ENCODE data around the gene TMEM87A.

The TMEM87A gene

GRCh38 chr15:42191610-42192346 is 81.5 kb downstream of the TMEM87A start:
- Histone ChIP-seq H3K4ac (ENCODE audit: low read depth, low read length) (no peak overlapping the region), H2BK15ac (replicated peaks; ENCODE audit: low read depth) (no peak overlapping the region), H3K4me3 (ENCODE audit: low read length) (no peak overlapping the region), H3K56ac (ENCODE audit: low read length) (no peak overlapping the region), H2BK5ac (ENCODE audit: low read length) (no peak overlapping the region), H3K27me3 (ENCODE audit: insufficient read depth, low read length, poor library complexity) (no peaks in the 10 kb centered on the region), H3K36me3 (ENCODE audit: control insufficient read depth, insufficient read depth, low read length) (no peaks in the 10 kb centered on the region), H3K79me2 (ENCODE audit: control insufficient read depth, insufficient read depth, low read length) (no peaks in the 10 kb centered on the region), H3K9ac (ENCODE audit: low read length) (no peak overlapping the region), H3K4me1 (ENCODE audit: control insufficient read depth, low read depth, low read length) (no peaks in the 10 kb centered on the region), H4K5ac (ENCODE audit: low read length) (no peak overlapping the region), H3K18ac (ENCODE audit: low read length) (no peak overlapping the region), H2AK5ac (ENCODE audit: low read length) (no peak overlapping the region), H3K4me2 (ENCODE audit: low read length) (no peak overlapping the region), H3K23ac (ENCODE audit: low read length) (no peak overlapping the region), H3K79me1 (ENCODE audit: low read length) (no peaks in the 10 kb centered on the region), H3K27ac (ENCODE audit: low read depth, low read length) (no peak overlapping the region), H4K8ac (ENCODE audit: low read depth, low read length) (no peak overlapping the region), H2BK120ac (ENCODE audit: low read depth, low read length) (no peak overlapping the region)
- DNase-seq, result no peak
- WGBS (ENCODE audit: extremely low coverage, insufficient coverage, low lambda C conversion rate), result no CpG with 5 or more reads among the region's 8 CpGs

- H3K79me1 ChIP-seq (ENCODE audit: low read length), result no peaks in the 10 kb centered on the region
- no peak overlapping the region for H4K8ac ChIP-seq (ENCODE audit: low read depth, low read length)
- H2BK120ac ChIP-seq (ENCODE audit: low read depth, low read length), result no peak overlapping the region
- no peak overlapping the region for H2AK5ac ChIP-seq (ENCODE audit: low read length)
- no peaks in the 10 kb centered on the region for H3K27me3 ChIP-seq (ENCODE audit: insufficient read depth, low read length, poor library complexity)
- no peak overlapping the region for H3K4me3 ChIP-seq (ENCODE audit: low read length)
- H3K4me1 ChIP-seq (ENCODE audit: control insufficient read depth, low read depth, low read length), result no peaks in the 10 kb centered on the region
- H3K4me2 ChIP-seq (ENCODE audit: low read length), result no peak overlapping the region
- no peak overlapping the region for H2BK15ac ChIP-seq (replicated peaks; ENCODE audit: low read depth)
- no CpG with 5 or more reads among the region's 2 CpGs for WGBS (ENCODE audit: extremely low coverage, insufficient coverage, low lambda C conversion rate)
- no peak for DNase-seq
- no peak overlapping the region for H3K4ac ChIP-seq (ENCODE audit: low read depth, low read length)
- H3K9ac ChIP-seq (ENCODE audit: low read length), result no peak overlapping the region
- no peak overlapping the region for H3K18ac ChIP-seq (ENCODE audit: low read length)
- H3K79me2 ChIP-seq (ENCODE audit: control insufficient read depth, insufficient read depth, low read length), result no peaks in the 10 kb centered on the region
- no peak overlapping the region for H4K5ac ChIP-seq (ENCODE audit: low read length)
- peaks cover 1% of the 10 kb centered on the region for H3K36me3 ChIP-seq (ENCODE audit: control insufficient read depth, insufficient read depth, low read length)
- H3K56ac ChIP-seq (ENCODE audit: low read length), result no peak overlapping the region
- H3K23ac ChIP-seq (ENCODE audit: low read length), result no peak overlapping the region
- no peak overlapping the region for H3K27ac ChIP-seq (ENCODE audit: low read depth, low read length)
- H2BK5ac ChIP-seq (ENCODE audit: low read length), result no peak overlapping the region
Observed at GRCh38 chr15:42190370-42190769, 82.9 kb downstream of the TMEM87A start.

GRCh38 chr15:42185801-42186200 is 87.4 kb downstream of the TMEM87A start:
- Histone ChIP-seq H3K27me3 (ENCODE audit: insufficient read depth, low read length, poor library complexity) (no peaks in the 10 kb centered on the region), H2BK15ac (replicated peaks; ENCODE audit: low read depth) (no peak overlapping the region), H3K27ac (ENCODE audit: low read depth, low read length) (no peak overlapping the region), H4K5ac (ENCODE audit: low read length) (no peak overlapping the region), H2AK5ac (ENCODE audit: low read length) (no peak overlapping the region), H3K4me3 (ENCODE audit: low read length) (no peak overlapping the region), H3K4me1 (ENCODE audit: control insufficient read depth, low read depth, low read length) (no peaks in the 10 kb centered on the region), H3K18ac (ENCODE audit: low read length) (no peak overlapping the region), H3K36me3 (ENCODE audit: control insufficient read depth, insufficient read depth, low read length) (peaks cover 1% of the 10 kb centered on the region), H4K8ac (ENCODE audit: low read depth, low read length) (no peak overlapping the region), H3K4me2 (ENCODE audit: low read length) (no peak overlapping the region), H3K9ac (ENCODE audit: low read length) (no peak overlapping the region), H3K23ac (ENCODE audit: low read length) (no peak overlapping the region), H3K4ac (ENCODE audit: low read depth, low read length) (no peak overlapping the region), H3K56ac (ENCODE audit: low read length) (no peak overlapping the region), H2BK5ac (ENCODE audit: low read length) (no peak overlapping the region), H2BK120ac (ENCODE audit: low read depth, low read length) (no peak overlapping the region), H3K79me1 (ENCODE audit: low read length) (no peaks in the 10 kb centered on the region), H3K79me2 (ENCODE audit: control insufficient read depth, insufficient read depth, low read length) (no peaks in the 10 kb centered on the region)
- no peak for DNase-seq
- no CpG with 5 or more reads among the region's 1 CpG for WGBS (ENCODE audit: extremely low coverage, insufficient coverage, low lambda C conversion rate)

- H3K36me3 ChIP-seq (ENCODE audit: control insufficient read depth, insufficient read depth, low read length), result peaks cover 1% of the 10 kb centered on the region
- WGBS (ENCODE audit: extremely low coverage, insufficient coverage, low lambda C conversion rate), result no CpG with 5 or more reads among the region's 4 CpGs
- H3K27ac ChIP-seq (ENCODE audit: low read depth, low read length), result no peak overlapping the region
- H3K9ac ChIP-seq (ENCODE audit: low read length), result no peak overlapping the region
- no peak overlapping the region for H2BK5ac ChIP-seq (ENCODE audit: low read length)
- DNase-seq, result no peak
- no peak overlapping the region for H3K4ac ChIP-seq (ENCODE audit: low read depth, low read length)
- H3K4me1 ChIP-seq (ENCODE audit: control insufficient read depth, low read depth, low read length), result no peaks in the 10 kb centered on the region
- H3K79me1 ChIP-seq (ENCODE audit: low read length), result no peaks in the 10 kb centered on the region
- H2AK5ac ChIP-seq (ENCODE audit: low read length), result no peak overlapping the region
- no peaks in the 10 kb centered on the region for H3K27me3 ChIP-seq (ENCODE audit: insufficient read depth, low read length, poor library complexity)
- H3K4me3 ChIP-seq (ENCODE audit: low read length), result no peak overlapping the region
- no peak overlapping the region for H3K23ac ChIP-seq (ENCODE audit: low read length)
- H4K5ac ChIP-seq (ENCODE audit: low read length), result no peak overlapping the region
- no peaks in the 10 kb centered on the region for H3K79me2 ChIP-seq (ENCODE audit: control insufficient read depth, insufficient read depth, low read length)
- H2BK15ac ChIP-seq (replicated peaks; ENCODE audit: low read depth), result no peak overlapping the region
- H3K18ac ChIP-seq (ENCODE audit: low read length), result no peak overlapping the region
- H4K8ac ChIP-seq (ENCODE audit: low read depth, low read length), result no peak overlapping the region
- H3K56ac ChIP-seq (ENCODE audit: low read length), result no peak overlapping the region
- H3K4me2 ChIP-seq (ENCODE audit: low read length), result no peak overlapping the region
- H2BK120ac ChIP-seq (ENCODE audit: low read depth, low read length), result no peak overlapping the region
Observed at GRCh38 chr15:42184736-42185135, 88.5 kb downstream of the TMEM87A start.

GRCh38 chr15:42184296-42184695 is 88.9 kb downstream of the TMEM87A start:
- Histone ChIP-seq H2BK120ac (ENCODE audit: low read depth, low read length) (no peak overlapping the region), H2BK15ac (replicated peaks; ENCODE audit: low read depth) (no peak overlapping the region), H3K79me2 (ENCODE audit: control insufficient read depth, insufficient read depth, low read length) (no peaks in the 10 kb centered on the region), H3K9ac (ENCODE audit: low read length) (no peak overlapping the region), H4K5ac (ENCODE audit: low read length) (no peak overlapping the region), H3K79me1 (ENCODE audit: low read length) (no peaks in the 10 kb centered on the region), H2AK5ac (ENCODE audit: low read length) (no peak overlapping the region), H3K23ac (ENCODE audit: low read length) (no peak overlapping the region), H3K27me3 (ENCODE audit: insufficient read depth, low read length, poor library complexity) (no peaks in the 10 kb centered on the region), H3K18ac (ENCODE audit: low read length) (no peak overlapping the region), H3K27ac (ENCODE audit: low read depth, low read length) (no peak overlapping the region), H3K4me3 (ENCODE audit: low read length) (no peak overlapping the region), H3K4me2 (ENCODE audit: low read length) (no peak overlapping the region), H3K4ac (ENCODE audit: low read depth, low read length) (no peak overlapping the region), H3K56ac (ENCODE audit: low read length) (no peak overlapping the region), H4K8ac (ENCODE audit: low read depth, low read length) (no peak overlapping the region), H2BK5ac (ENCODE audit: low read length) (no peak overlapping the region), H3K36me3 (ENCODE audit: control insufficient read depth, insufficient read depth, low read length) (peaks cover 1% of the 10 kb centered on the region), H3K4me1 (ENCODE audit: control insufficient read depth, low read depth, low read length) (no peaks in the 10 kb centered on the region)
- no peak for DNase-seq
- WGBS (ENCODE audit: extremely low coverage, insufficient coverage, low lambda C conversion rate), result no CpG with 5 or more reads among the region's 5 CpGs

- Histone ChIP-seq H3K23ac (ENCODE audit: low read length) (no peak overlapping the region), H3K56ac (ENCODE audit: low read length) (no peak overlapping the region), H3K27ac (ENCODE audit: low read depth, low read length) (no peak overlapping the region), H3K4me2 (ENCODE audit: low read length) (no peak overlapping the region), H3K9ac (ENCODE audit: low read length) (no peak overlapping the region), H3K27me3 (ENCODE audit: insufficient read depth, low read length, poor library complexity) (no peaks in the 10 kb centered on the region), H3K79me2 (ENCODE audit: control insufficient read depth, insufficient read depth, low read length) (no peaks in the 10 kb centered on the region), H3K4me3 (ENCODE audit: low read length) (no peak overlapping the region), H3K4ac (ENCODE audit: low read depth, low read length) (no peak overlapping the region), H2BK120ac (ENCODE audit: low read depth, low read length) (no peak overlapping the region), H2BK15ac (replicated peaks; ENCODE audit: low read depth) (no peak overlapping the region), H3K4me1 (ENCODE audit: control insufficient read depth, low read depth, low read length) (no peaks in the 10 kb centered on the region), H3K36me3 (ENCODE audit: control insufficient read depth, insufficient read depth, low read length) (peaks cover 3% of the 10 kb centered on the region), H4K5ac (ENCODE audit: low read length) (no peak overlapping the region), H3K79me1 (ENCODE audit: low read length) (no peaks in the 10 kb centered on the region), H3K18ac (ENCODE audit: low read length) (no peak overlapping the region), H2AK5ac (ENCODE audit: low read length) (no peak overlapping the region), H4K8ac (ENCODE audit: low read depth, low read length) (no peak overlapping the region), H2BK5ac (ENCODE audit: low read length) (no peak overlapping the region)
- no CpG with 5 or more reads among the region's 6 CpGs for WGBS (ENCODE audit: extremely low coverage, insufficient coverage, low lambda C conversion rate)
- DNase-seq, result no peak
Observed at GRCh38 chr15:42182961-42183360, 90.3 kb downstream of the TMEM87A start.

Measured in mesendoderm (in vitro differentiated cells).